ENCODE measurements around the gene CPVL. TPM values are rescaled to one million over a fixed set of nuclear protein-coding genes. Genes with fewer than 3 reads are reported as not detected.
A peak's percentile ranks its signal among the peaks of the same experiment; 100 is the strongest.
"Not testable (repeated sequence)": the region's sequence is repeated elsewhere in the genome, so short reads cannot be mapped to it uniquely, and the experiment has no call there.

CPVL gene
- total RNA-seq, 1 donor from 2014 or later = 22.2 TPM

DNA sequence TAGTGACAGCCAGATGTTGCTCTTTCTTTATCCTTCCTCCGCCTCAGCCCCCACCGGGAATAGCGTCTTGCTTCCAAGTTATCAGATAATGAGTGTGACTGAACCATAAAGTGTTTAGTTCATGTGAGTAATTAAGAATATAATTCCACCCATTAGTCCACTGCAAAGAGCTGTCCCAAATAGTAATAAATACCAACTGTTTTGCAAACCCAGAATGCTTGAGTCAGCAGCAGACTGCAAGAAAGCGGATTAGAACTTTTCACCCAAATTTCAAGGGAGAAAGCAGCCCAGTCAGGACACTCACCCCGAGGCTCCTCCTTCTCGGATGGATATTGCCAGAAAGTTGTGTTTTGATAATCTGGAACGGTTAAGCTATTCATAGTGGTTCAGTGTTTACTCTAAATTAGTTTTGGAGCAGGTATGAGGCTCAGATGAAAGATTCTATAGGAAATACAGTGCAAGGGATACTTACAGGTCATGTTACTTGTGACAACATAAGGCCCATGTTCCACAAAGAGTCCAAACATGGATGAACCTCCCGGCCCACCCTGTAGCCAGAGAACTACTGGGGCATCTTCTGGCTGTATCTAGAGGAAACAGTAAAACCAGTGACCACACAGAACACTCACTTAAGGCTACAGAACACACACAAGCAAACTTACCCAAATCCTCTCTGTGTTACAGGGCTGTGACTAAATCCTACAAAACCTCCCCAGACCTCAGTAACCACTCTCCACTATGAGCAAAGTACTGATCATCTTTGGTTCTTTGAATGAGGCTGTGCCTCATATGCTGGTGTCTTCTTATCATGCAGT, 50.5 kb downstream of the CPVL start:
- no peak overlapping the region for H3K4me3 ChIP-seq (ENCODE audit: insufficient read depth, low read depth, low read length)
- no peak overlapping the region for H2AFZ ChIP-seq (ENCODE audit: low read depth, low read length)
- no peak overlapping the region for H3K27ac Mint-ChIP-seq (ENCODE audit: unreplicated experiment)
- no peaks in the 10 kb centered on the region for H3K9me3 Mint-ChIP-seq (ENCODE audit: unreplicated experiment)
- no peaks in the 10 kb centered on the region for H4K20me1 ChIP-seq (ENCODE audit: insufficient read depth, low read length)
- no peaks in the 10 kb centered on the region for H3K9me3 ChIP-seq (ENCODE audit: insufficient read depth, low read depth, low read length)
- H3K27ac ChIP-seq (ENCODE audit: low read depth, low read length) = no peak overlapping the region
- no peak for FAIRE-seq
- no peak overlapping the region for H3K4me3 Mint-ChIP-seq (ENCODE audit: unreplicated experiment)
- H3K27me3 Mint-ChIP-seq (ENCODE audit: low read depth, unreplicated experiment) = peaks cover 3% of the 10 kb centered on the region
- H3K4me1 Mint-ChIP-seq (ENCODE audit: low read depth, unreplicated experiment) = no peaks in the 10 kb centered on the region
- peaks cover 2% of the 10 kb centered on the region for H3K27me3 ChIP-seq (ENCODE audit: insufficient read depth, low read length)
- no peak overlapping the region for H3K4me2 ChIP-seq (ENCODE audit: low read length)
- no peaks in the 10 kb centered on the region for H3K79me2 ChIP-seq (ENCODE audit: insufficient read depth, low read length)
- DNase-seq (ENCODE audit: low read depth) = no peak
- no peaks in the 10 kb centered on the region for H3K36me3 Mint-ChIP-seq (ENCODE audit: low read depth, unreplicated experiment)
- no peak overlapping the region for H3K9ac ChIP-seq (ENCODE audit: low read length)
- H3K36me3 ChIP-seq (ENCODE audit: insufficient read depth, low read length) = no peaks in the 10 kb centered on the region
- TF ChIP-seq, protein P1, sequence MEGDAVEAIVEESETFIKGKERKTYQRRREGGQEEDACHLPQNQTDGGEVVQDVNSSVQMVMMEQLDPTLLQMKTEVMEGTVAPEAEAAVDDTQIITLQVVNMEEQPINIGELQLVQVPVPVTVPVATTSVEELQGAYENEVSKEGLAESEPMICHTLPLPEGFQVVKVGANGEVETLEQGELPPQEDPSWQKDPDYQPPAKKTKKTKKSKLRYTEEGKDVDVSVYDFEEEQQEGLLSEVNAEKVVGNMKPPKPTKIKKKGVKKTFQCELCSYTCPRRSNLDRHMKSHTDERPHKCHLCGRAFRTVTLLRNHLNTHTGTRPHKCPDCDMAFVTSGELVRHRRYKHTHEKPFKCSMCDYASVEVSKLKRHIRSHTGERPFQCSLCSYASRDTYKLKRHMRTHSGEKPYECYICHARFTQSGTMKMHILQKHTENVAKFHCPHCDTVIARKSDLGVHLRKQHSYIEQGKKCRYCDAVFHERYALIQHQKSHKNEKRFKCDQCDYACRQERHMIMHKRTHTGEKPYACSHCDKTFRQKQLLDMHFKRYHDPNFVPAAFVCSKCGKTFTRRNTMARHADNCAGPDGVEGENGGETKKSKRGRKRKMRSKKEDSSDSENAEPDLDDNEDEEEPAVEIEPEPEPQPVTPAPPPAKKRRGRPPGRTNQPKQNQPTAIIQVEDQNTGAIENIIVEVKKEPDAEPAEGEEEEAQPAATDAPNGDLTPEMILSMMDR (IDR thresholded peaks at IDR 0.05; ENCODE audit: insufficient read depth, low read depth, low read length) = no peak
- no peak for TF ChIP-seq EZH2 (IDR thresholded peaks at IDR 0.05; ENCODE audit: insufficient read depth, low read length)
- H3K4me1 ChIP-seq (ENCODE audit: insufficient read depth, low read length) = no peaks in the 10 kb centered on the region

DNA sequence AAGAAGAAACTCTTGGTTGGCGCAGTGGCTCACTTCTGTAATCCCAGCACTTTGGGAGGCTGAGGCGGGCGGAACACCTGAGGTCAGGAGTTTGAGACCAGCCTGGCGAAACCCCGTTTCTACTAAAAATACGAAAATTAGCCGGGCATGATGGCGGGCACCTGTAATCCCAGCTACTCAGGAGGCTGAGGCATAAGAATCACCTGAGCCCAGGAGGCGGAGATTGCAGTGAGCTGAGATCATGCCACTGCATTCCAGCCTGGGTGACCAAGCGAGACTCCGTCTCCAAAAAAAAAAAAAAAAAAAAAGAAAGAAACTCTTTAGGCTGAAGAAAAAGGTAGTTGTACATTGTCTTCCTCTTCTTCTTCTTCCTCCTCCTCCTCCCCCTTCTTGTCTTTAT, 53.2 kb downstream of the CPVL start:
- H3K79me2 ChIP-seq (ENCODE audit: insufficient read depth, low read length); H3K27me3 ChIP-seq (ENCODE audit: insufficient read depth, low read length); H3K9me3 ChIP-seq (ENCODE audit: insufficient read depth, low read depth, low read length); DNase-seq (ENCODE audit: low read depth); H3K9me3 Mint-ChIP-seq (ENCODE audit: unreplicated experiment); H3K36me3 Mint-ChIP-seq (ENCODE audit: low read depth, unreplicated experiment); H3K4me3 Mint-ChIP-seq (ENCODE audit: unreplicated experiment); H3K4me1 ChIP-seq (ENCODE audit: insufficient read depth, low read length); H2AFZ ChIP-seq (ENCODE audit: low read depth, low read length); FAIRE-seq; H4K20me1 ChIP-seq (ENCODE audit: insufficient read depth, low read length); H3K9ac ChIP-seq (ENCODE audit: low read length); H3K27ac ChIP-seq (ENCODE audit: low read depth, low read length); H3K4me1 Mint-ChIP-seq (ENCODE audit: low read depth, unreplicated experiment); H3K4me2 ChIP-seq (ENCODE audit: low read length); H3K27ac Mint-ChIP-seq (ENCODE audit: unreplicated experiment); H3K36me3 ChIP-seq (ENCODE audit: insufficient read depth, low read length); H3K27me3 Mint-ChIP-seq (ENCODE audit: low read depth, unreplicated experiment); H3K4me3 ChIP-seq (ENCODE audit: insufficient read depth, low read depth, low read length): not testable (repeated sequence)

DNA sequence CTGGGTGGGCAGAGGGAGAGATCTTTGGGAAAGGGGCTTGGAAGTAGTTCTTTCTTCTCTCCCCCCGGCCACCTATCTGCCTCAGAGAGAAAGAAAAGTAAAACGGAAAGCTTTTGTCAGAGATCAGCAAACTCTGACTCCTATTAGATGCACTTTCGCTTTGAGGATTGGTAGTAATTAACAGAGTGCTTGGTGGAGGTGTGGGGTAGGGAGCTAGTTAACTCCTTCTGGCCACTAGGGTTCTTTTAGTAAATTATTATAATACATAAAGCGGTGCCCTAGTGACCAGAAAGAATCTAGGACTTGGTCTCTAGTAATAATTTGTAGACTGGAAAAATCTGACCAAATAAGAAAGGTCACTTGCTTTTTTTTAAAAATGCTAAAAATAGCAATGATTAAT, 54.6 kb downstream of the CPVL start:
- no peak for TF ChIP-seq EZH2 (IDR thresholded peaks at IDR 0.05; ENCODE audit: insufficient read depth, low read length)
- TF ChIP-seq, protein P1 (IDR thresholded peaks at IDR 0.05; ENCODE audit: insufficient read depth, low read depth, low read length) = no peak
- no peak for DNase-seq (ENCODE audit: low read depth)
- Histone ChIP-seq H3K9ac (ENCODE audit: low read length) (peak overlapping the region; percentile 47), H3K36me3 (ENCODE audit: insufficient read depth, low read length) (no peaks in the 10 kb centered on the region), H3K79me2 (ENCODE audit: insufficient read depth, low read length) (no peaks in the 10 kb centered on the region), H3K27ac (ENCODE audit: low read depth, low read length) (no peak overlapping the region), H4K20me1 (ENCODE audit: insufficient read depth, low read length) (no peaks in the 10 kb centered on the region), H3K4me3 (ENCODE audit: insufficient read depth, low read depth, low read length) (peak overlapping the region; percentile 31), H2AFZ (ENCODE audit: low read depth, low read length) (peak overlapping the region; percentile 77), H3K9me3 (ENCODE audit: insufficient read depth, low read depth, low read length) (no peaks in the 10 kb centered on the region), H3K27me3 (ENCODE audit: insufficient read depth, low read length) (peaks cover 2% of the 10 kb centered on the region), H3K4me1 (ENCODE audit: insufficient read depth, low read length) (no peaks in the 10 kb centered on the region), H3K4me2 (ENCODE audit: low read length) (peak overlapping the region; percentile 79)
- Mint-ChIP-seq H3K36me3 (ENCODE audit: low read depth, unreplicated experiment) (no peaks in the 10 kb centered on the region), H3K27me3 (ENCODE audit: low read depth, unreplicated experiment) (peaks cover 4% of the 10 kb centered on the region), H3K27ac (ENCODE audit: unreplicated experiment) (no peak overlapping the region), H3K4me3 (ENCODE audit: unreplicated experiment) (no peak overlapping the region), H3K9me3 (ENCODE audit: unreplicated experiment) (no peaks in the 10 kb centered on the region), H3K4me1 (ENCODE audit: low read depth, unreplicated experiment) (no peaks in the 10 kb centered on the region)
- FAIRE-seq = no peak
